MM.1S (cell line): ENCODE data around the gene MUC13.

Source experiments
- DNase-seq: peaks from one replicate; pipeline ENCODE4 v3.0.0-alpha.2; 2015
- H2AFZ ChIP-seq: fragments of 300-600 bp; sonication (generic); 2 replicates; pipeline ENCODE4 v1.6.0; 2016; ENCODE audit warnings: antibody characterized with exemption, low read length
- H3F3A ChIP-seq: fragments of 300-600 bp; sonication (generic); 2 replicates; pipeline ENCODE4 v1.6.1; 2016; ENCODE audit warnings: mild to moderate bottlenecking, antibody characterized with exemption, low read length, moderate library complexity, mixed read lengths; ENCODE audit not compliant: insufficient read depth
- H3K27ac ChIP-seq: fragments of 300-600 bp; sonication (generic); 2 replicates; pipeline ENCODE4 v1.5.1; 2016; ENCODE audit warnings: mild to moderate bottlenecking, low read length
- H3K27me3 ChIP-seq: fragments of 300-600 bp; sonication (generic); replicated peaks from 2 replicates; pipeline ENCODE4 v1.6.0; 2016; ENCODE audit warnings: low read length; ENCODE audit not compliant: insufficient read depth
- H3K36me3 ChIP-seq: fragments of 300-600 bp; sonication (generic); replicated peaks from 2 replicates; pipeline ENCODE4 v1.6.1; 2016; ENCODE audit warnings: mild to moderate bottlenecking, low read length, mixed read lengths; ENCODE audit not compliant: insufficient read depth
- H3K4me1 ChIP-seq: fragments of 300-600 bp; sonication (generic); 2 replicates; pipeline ENCODE4 v1.6.1; 2016; ENCODE audit warnings: low read length, mixed read lengths
- H3K4me2 ChIP-seq: fragments of 300-600 bp; sonication (generic); 2 replicates; pipeline ENCODE4 v1.6.0; 2016; ENCODE audit warnings: low read depth, low read length
- H3K4me3 ChIP-seq: fragments of 300-600 bp; sonication (generic); 2 replicates; pipeline ENCODE4 v1.5.1; 2016; ENCODE audit warnings: low read length, mixed read lengths
- H3K79me2 ChIP-seq: fragments of 300-600 bp; sonication (generic); 2 replicates; pipeline ENCODE4 v1.6.1; 2016; ENCODE audit warnings: mixed run types, low read length, mixed read lengths
- H3K9ac ChIP-seq: fragments of 300-600 bp; sonication (generic); 2 replicates; pipeline ENCODE4 v1.6.1; 2016; ENCODE audit warnings: low read length, mixed read lengths
- H3K9me2 ChIP-seq: fragments of 300-600 bp; sonication (generic); replicated peaks from 2 replicates; pipeline ENCODE4 v1.6.1; 2016; ENCODE audit warnings: mild to moderate bottlenecking, low read length, mixed read lengths; ENCODE audit not compliant: insufficient read depth
- H3K9me3 ChIP-seq: fragments of 300-600 bp; sonication (generic); replicated peaks from 2 replicates; pipeline ENCODE4 v1.6.1; 2016; ENCODE audit warnings: mild to moderate bottlenecking, low read length, mixed read lengths; ENCODE audit not compliant: insufficient read depth
- H4K20me1 ChIP-seq: fragments of 300-600 bp; sonication (generic); 2 replicates; pipeline ENCODE4 v1.6.1; 2016; ENCODE audit warnings: mild to moderate bottlenecking, low read length, moderate library complexity, mixed read lengths; ENCODE audit not compliant: insufficient read depth
- EZH2 ChIP-seq: fragments of 300-600 bp; sonication (generic); optimal IDR thresholded peaks from 2 replicates; pipeline ENCODE3; 2017; ENCODE audit warnings: low read depth, mild to moderate bottlenecking, antibody characterized with exemption, low read length, mixed read lengths
- EZH2phosphoT487 ChIP-seq: fragments of 300-600 bp; sonication (generic); IDR thresholded peaks from 2 replicates; pipeline ENCODE4 v1.6.1; 2018; ENCODE audit warnings: antibody characterized with exemption, low read length
- TF ChIP-seq, protein P1 (sequence below): fragments of 300-600 bp; sonication (generic); IDR thresholded peaks from 2 replicates; pipeline ENCODE4 v1.5.1; 2016; ENCODE audit warnings: antibody characterized with exemption, low read length, mixed read lengths

The MUC13 gene

DNA sequence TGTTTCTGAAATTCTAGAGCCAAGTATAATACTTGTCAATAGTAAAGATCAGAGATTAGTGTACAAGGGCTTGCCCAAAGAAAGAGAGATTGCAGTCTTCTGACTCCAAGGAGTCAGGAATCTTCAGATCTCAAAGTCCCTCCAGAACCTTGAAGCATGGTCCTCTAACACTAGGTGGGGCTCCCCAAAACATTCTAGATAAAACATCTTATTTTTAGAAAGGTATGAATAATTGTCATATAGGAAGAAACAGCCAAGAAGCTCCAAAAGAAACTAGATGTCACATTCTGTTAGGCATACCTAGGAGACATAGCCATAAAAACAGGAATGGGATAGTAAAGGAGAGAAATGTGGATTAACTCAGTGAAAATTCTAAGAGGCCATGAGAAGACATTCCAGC lies 10.7 kb downstream of the MUC13 start:
- H3K27me3 ChIP-seq, result peaks cover 13% of the 10 kb centered on the region; the same call in 1 of the 2 replicates
- no peak overlapping the region for H2AFZ ChIP-seq
- H3K4me2 ChIP-seq, result no peak overlapping the region
- TF ChIP-seq, protein P1, sequence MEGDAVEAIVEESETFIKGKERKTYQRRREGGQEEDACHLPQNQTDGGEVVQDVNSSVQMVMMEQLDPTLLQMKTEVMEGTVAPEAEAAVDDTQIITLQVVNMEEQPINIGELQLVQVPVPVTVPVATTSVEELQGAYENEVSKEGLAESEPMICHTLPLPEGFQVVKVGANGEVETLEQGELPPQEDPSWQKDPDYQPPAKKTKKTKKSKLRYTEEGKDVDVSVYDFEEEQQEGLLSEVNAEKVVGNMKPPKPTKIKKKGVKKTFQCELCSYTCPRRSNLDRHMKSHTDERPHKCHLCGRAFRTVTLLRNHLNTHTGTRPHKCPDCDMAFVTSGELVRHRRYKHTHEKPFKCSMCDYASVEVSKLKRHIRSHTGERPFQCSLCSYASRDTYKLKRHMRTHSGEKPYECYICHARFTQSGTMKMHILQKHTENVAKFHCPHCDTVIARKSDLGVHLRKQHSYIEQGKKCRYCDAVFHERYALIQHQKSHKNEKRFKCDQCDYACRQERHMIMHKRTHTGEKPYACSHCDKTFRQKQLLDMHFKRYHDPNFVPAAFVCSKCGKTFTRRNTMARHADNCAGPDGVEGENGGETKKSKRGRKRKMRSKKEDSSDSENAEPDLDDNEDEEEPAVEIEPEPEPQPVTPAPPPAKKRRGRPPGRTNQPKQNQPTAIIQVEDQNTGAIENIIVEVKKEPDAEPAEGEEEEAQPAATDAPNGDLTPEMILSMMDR, result no peak
- no peak for DNase-seq
- peaks cover 6% of the 10 kb centered on the region; the same call in 1 of the 2 replicates for H3F3A ChIP-seq
- no peak overlapping the region for H3K27ac ChIP-seq
- no peaks in the 10 kb centered on the region for H3K36me3 ChIP-seq
- no peak overlapping the region for H3K9ac ChIP-seq
- H3K4me1 ChIP-seq, result peaks cover 7% of the 10 kb centered on the region; the same call in 1 of the 2 replicates
- no peaks in the 10 kb centered on the region for H3K9me2 ChIP-seq
- H3K79me2 ChIP-seq, result no peaks in the 10 kb centered on the region
- H4K20me1 ChIP-seq, result no peaks in the 10 kb centered on the region
- H3K4me3 ChIP-seq, result no peak overlapping the region
- H3K9me3 ChIP-seq, result no peaks in the 10 kb centered on the region

DNA sequence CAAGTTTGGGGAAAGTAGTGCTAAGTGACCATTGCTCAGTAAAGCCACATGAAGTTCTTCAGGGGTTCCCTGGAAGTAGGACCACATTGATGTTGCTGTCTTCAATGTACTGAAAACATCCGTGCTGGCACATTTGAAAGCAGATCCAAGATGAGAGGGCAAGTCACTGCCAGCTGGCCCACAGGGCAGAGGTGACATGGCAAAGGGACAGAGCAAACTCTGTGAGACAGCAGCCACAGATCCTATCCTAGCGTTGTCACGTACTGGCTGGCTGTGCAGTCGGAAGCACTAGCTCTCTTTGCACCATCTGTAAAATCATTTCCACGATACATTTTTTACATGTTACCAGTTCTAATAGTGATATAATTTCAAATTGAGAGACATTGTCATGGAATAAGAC lies 13.8 kb downstream of the MUC13 start:
- no peaks in the 10 kb centered on the region for H3K4me1 ChIP-seq
- no peaks in the 10 kb centered on the region for H3K36me3 ChIP-seq
- H3K4me2 ChIP-seq, result no peak overlapping the region
- no peaks in the 10 kb centered on the region for H3K9me2 ChIP-seq
- H2AFZ ChIP-seq, result no peak overlapping the region
- no peak overlapping the region for H3K9ac ChIP-seq
- no peak overlapping the region for H3K4me3 ChIP-seq
- peaks cover 5% of the 10 kb centered on the region; the same call in 1 of the 2 replicates for H3K27me3 ChIP-seq
- H4K20me1 ChIP-seq, result no peaks in the 10 kb centered on the region
- no peak for TF ChIP-seq EZH2phosphoT487
- no peak for TF ChIP-seq EZH2
- TF ChIP-seq, protein P1, result no peak
- H3F3A ChIP-seq, result no peaks in the 10 kb centered on the region
- H3K79me2 ChIP-seq, result no peaks in the 10 kb centered on the region
- DNase-seq, result no peak
- H3K9me3 ChIP-seq, result no peaks in the 10 kb centered on the region
- no peak overlapping the region for H3K27ac ChIP-seq

GRCh38 chr3:124919756-124920155 lies 14.8 kb downstream of the MUC13 start:
- Histone ChIP-seq H3K4me2 (no peak overlapping the region), H3K9ac (no peak overlapping the region), H3K36me3 (no peaks in the 10 kb centered on the region), H3K27ac (no peak overlapping the region), H3K4me1 (no peaks in the 10 kb centered on the region), H4K20me1 (no peaks in the 10 kb centered on the region), H3K9me3 (no peaks in the 10 kb centered on the region), H3K79me2 (no peaks in the 10 kb centered on the region), H3F3A (no peaks in the 10 kb centered on the region), H3K4me3 (no peak overlapping the region), H3K9me2 (no peaks in the 10 kb centered on the region), H2AFZ (no peak overlapping the region), H3K27me3 (peaks cover 5% of the 10 kb centered on the region; the same call in 1 of the 2 replicates)
- DNase-seq, result no peak
- TF ChIP-seq EZH2phosphoT487 (no peak), EZH2 (no peak)
- TF ChIP-seq, protein P1, result no peak

DNA sequence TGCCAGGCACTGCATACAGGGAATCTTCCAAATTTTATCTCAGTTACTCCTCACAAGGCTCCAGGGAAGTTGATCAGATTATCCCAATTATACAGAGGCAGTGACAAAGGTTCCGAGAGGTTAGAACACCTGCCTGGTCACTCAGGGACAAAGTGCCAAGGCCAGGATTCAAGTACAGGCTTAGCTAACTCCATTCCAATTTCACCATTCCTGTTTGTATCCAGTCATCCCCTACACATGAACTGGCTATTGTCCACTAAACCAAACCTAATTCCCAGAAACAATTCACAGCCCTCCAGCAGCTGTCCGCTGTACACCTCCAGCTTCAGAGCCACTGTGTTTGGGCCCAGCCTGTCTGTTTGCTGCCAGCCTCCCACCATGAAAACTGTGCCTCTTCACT lies 16.0 kb downstream of the MUC13 start:
- Histone ChIP-seq H4K20me1 (no peaks in the 10 kb centered on the region), H3K9ac (no peak overlapping the region), H3K4me2 (no peak overlapping the region), H3K27ac (no peak overlapping the region), H3K9me2 (no peaks in the 10 kb centered on the region), H3K27me3 (peaks cover 2% of the 10 kb centered on the region; the same call in 1 of the 2 replicates), H2AFZ (no peak overlapping the region), H3K4me1 (no peaks in the 10 kb centered on the region), H3K79me2 (no peaks in the 10 kb centered on the region), H3F3A (no peaks in the 10 kb centered on the region), H3K36me3 (no peaks in the 10 kb centered on the region), H3K4me3 (no peak overlapping the region), H3K9me3 (no peaks in the 10 kb centered on the region)
- TF ChIP-seq, protein P1, result no peak
- TF ChIP-seq EZH2phosphoT487, result no peak
- no peak for TF ChIP-seq EZH2
- DNase-seq, result no peak
